Measurements from ENCODE around the gene C1QTNF3. TPM values are rescaled to one million over a fixed set of nuclear protein-coding genes. Genes with fewer than 3 reads are reported as not detected.
A peak's percentile ranks its signal among the peaks of the same experiment; 100 is the strongest.
"Not testable (repeated sequence)": the region's sequence is repeated elsewhere in the genome, so short reads cannot be mapped to it uniquely, and the experiment has no call there.

Gene C1QTNF3
- total RNA-seq, 1 experiment from 2014 or later, result 12.9 TPM

DNA sequence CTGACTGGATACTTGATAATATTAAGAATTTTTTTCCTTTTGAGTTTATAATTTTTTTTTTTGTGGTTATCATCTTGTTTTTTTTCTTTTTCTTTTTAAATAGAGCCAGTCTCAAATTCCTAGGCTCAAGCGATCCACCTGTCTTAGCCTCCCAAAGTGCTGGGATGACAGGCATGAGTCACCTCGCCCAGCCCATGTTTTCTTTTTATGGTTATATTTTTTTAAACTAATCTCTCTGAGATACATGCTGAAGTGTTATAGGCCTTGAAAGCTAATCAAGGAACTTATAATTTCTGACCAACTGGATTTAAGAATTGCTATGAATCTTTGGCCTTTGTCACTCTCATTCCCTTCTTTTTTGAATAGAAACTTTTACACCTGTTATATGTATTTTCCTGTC, 28.4 kb downstream of the C1QTNF3 start:
- no peak overlapping the region for H3K4me2 ChIP-seq (ENCODE audit: low read depth, low read length, poor library complexity, severe bottlenecking)
- no peaks in the 10 kb centered on the region for H3K27me3 ChIP-seq (ENCODE audit: low read length)
- no peaks in the 10 kb centered on the region for H3K36me3 ChIP-seq (ENCODE audit: insufficient read depth, low read length)
- H3K9ac ChIP-seq (ENCODE audit: low read length), result no peak overlapping the region
- no peak overlapping the region for H2AFZ ChIP-seq (ENCODE audit: low read length)
- H3K9me2 ChIP-seq (replicated peaks; ENCODE audit: insufficient read depth, low read length), result no peaks in the 10 kb centered on the region
- no peak overlapping the region for H3K4me3 ChIP-seq (ENCODE audit: low read length)
- no peaks in the 10 kb centered on the region for H3K9me3 ChIP-seq (ENCODE audit: low read length)
- peaks cover 8% of the 10 kb centered on the region for H3K4me1 ChIP-seq (ENCODE audit: low read length)
- DNase-seq, result no peak
- H3K27ac ChIP-seq (ENCODE audit: low read length), result no peak overlapping the region
- no peaks in the 10 kb centered on the region for H4K20me1 ChIP-seq (ENCODE audit: insufficient read depth, low read depth, low read length)
- no peaks in the 10 kb centered on the region for H3K79me2 ChIP-seq (ENCODE audit: low read length)

DNA sequence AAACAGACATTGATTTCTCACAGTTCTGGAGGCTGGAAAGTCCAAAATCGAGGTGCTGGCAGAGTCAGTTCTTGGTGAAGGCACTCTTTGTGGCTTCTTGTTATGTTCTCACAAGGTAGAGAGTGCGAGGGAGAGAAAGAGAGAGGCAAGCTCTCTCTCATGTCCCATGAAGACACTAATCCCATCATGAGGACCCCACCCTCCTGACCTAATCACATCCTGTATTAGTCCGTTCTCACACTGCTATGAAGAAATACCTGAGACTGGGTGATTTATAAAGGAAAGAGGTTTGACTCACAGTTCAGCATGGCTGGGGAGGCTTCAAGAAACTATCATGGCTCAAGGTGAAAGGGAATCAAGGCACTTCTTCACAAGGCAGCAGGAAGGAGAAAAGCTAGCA, 29.5 kb downstream of the C1QTNF3 start:
- Histone ChIP-seq H3K9ac (ENCODE audit: low read length) (no peak overlapping the region), H3K27me3 (ENCODE audit: low read length) (no peaks in the 10 kb centered on the region), H4K20me1 (ENCODE audit: insufficient read depth, low read depth, low read length) (no peaks in the 10 kb centered on the region), H3K9me2 (replicated peaks; ENCODE audit: insufficient read depth, low read length) (no peaks in the 10 kb centered on the region), H3K79me2 (ENCODE audit: low read length) (no peaks in the 10 kb centered on the region), H3K4me1 (ENCODE audit: low read length) (peaks cover 19% of the 10 kb centered on the region), H3K4me3 (ENCODE audit: low read length) (no peak overlapping the region), H2AFZ (ENCODE audit: low read length) (no peak overlapping the region), H3K9me3 (ENCODE audit: low read length) (no peaks in the 10 kb centered on the region), H3K27ac (ENCODE audit: low read length) (no peak overlapping the region), H3K4me2 (ENCODE audit: low read depth, low read length, poor library complexity, severe bottlenecking) (no peak overlapping the region), H3K36me3 (ENCODE audit: insufficient read depth, low read length) (no peaks in the 10 kb centered on the region)
- no peak for DNase-seq

DNA sequence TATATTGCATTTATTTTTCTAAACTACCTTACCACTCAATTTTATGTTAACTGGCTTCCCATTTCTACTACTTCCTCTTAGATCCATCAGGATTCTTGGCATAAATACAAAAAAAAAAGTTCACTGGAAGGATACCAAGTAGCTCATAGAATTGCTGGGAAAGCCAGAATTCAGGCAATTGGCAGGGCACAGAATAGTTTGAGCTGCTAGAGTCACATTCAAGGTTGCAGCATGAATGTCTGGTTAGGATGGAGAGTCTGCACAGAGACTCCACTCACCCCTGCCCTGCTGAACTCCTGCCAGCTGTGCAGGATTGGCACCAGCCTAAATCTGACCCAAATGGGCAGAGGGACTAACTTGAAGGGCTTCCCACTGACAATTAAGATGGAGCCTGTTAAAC, 30.2 kb downstream of the C1QTNF3 start:
- Histone ChIP-seq H3K9me2 (replicated peaks; ENCODE audit: insufficient read depth, low read length) (no peaks in the 10 kb centered on the region), H3K9me3 (ENCODE audit: low read length) (no peaks in the 10 kb centered on the region), H3K4me3 (ENCODE audit: low read length) (no peak overlapping the region), H3K27ac (ENCODE audit: low read length) (no peak overlapping the region), H3K27me3 (ENCODE audit: low read length) (no peaks in the 10 kb centered on the region), H2AFZ (ENCODE audit: low read length) (no peak overlapping the region), H3K4me2 (ENCODE audit: low read depth, low read length, poor library complexity, severe bottlenecking) (no peak overlapping the region), H3K4me1 (ENCODE audit: low read length) (peaks cover 21% of the 10 kb centered on the region), H4K20me1 (ENCODE audit: insufficient read depth, low read depth, low read length) (no peaks in the 10 kb centered on the region), H3K9ac (ENCODE audit: low read length) (no peak overlapping the region), H3K36me3 (ENCODE audit: insufficient read depth, low read length) (no peaks in the 10 kb centered on the region), H3K79me2 (ENCODE audit: low read length) (no peaks in the 10 kb centered on the region)
- DNase-seq, result no peak

DNA sequence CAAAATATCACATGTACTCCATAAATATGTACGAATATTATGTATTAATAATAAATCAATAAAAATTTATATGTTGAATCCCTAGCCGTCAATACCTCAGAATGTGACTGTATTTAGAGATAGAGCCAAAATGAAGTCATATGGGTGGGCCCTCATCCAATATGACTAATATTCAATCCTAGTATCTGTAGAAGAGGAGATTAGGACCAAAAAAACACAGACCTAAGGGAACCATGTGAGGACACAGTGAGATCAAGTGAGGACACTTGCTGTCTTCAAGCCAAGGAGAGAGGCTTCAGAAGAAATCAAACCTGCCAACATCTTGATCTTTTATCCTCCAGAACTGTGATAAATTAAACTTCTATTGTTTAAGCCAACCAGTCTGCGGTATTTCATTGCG, 31.5 kb downstream of the C1QTNF3 start:
- H3K9ac ChIP-seq (ENCODE audit: low read length), result no peak overlapping the region
- H3K9me3 ChIP-seq (ENCODE audit: low read length), result no peaks in the 10 kb centered on the region
- no peak overlapping the region for H3K27ac ChIP-seq (ENCODE audit: low read length)
- H4K20me1 ChIP-seq (ENCODE audit: insufficient read depth, low read depth, low read length), result no peaks in the 10 kb centered on the region
- H3K27me3 ChIP-seq (ENCODE audit: low read length), result no peaks in the 10 kb centered on the region
- H3K4me2 ChIP-seq (ENCODE audit: low read depth, low read length, poor library complexity, severe bottlenecking), result no peak overlapping the region
- no peak for DNase-seq
- H3K4me1 ChIP-seq (ENCODE audit: low read length), result peaks cover 28% of the 10 kb centered on the region
- no peaks in the 10 kb centered on the region for H3K9me2 ChIP-seq (replicated peaks; ENCODE audit: insufficient read depth, low read length)
- no peaks in the 10 kb centered on the region for H3K36me3 ChIP-seq (ENCODE audit: insufficient read depth, low read length)
- H2AFZ ChIP-seq (ENCODE audit: low read length), result no peak overlapping the region
- peaks cover 10% of the 10 kb centered on the region for H3K79me2 ChIP-seq (ENCODE audit: low read length)
- H3K4me3 ChIP-seq (ENCODE audit: low read length), result no peak overlapping the region

DNA sequence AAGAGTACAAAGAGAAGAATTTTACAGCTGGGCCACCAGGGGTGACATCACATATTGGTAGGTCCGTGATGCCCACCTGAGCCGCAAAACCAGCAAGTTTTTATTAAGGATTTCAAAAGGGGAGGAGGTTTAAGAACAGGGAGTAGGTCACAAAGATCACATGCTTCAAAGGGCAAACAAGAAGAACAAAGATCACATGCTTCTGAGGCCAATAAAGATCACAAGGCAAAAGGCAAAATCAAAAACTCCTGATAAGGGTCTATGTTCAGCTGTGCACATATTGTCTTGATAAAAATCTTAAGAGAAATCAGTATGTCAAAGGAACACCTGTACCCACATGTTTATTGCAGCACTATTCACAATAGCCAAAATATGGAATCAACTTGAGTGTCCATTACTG, 32.9 kb downstream of the C1QTNF3 start:
- H3K79me2 ChIP-seq (ENCODE audit: low read length), result peaks cover 17% of the 10 kb centered on the region
- not testable (repeated sequence) for H3K27ac ChIP-seq (ENCODE audit: low read length); H3K4me3 ChIP-seq (ENCODE audit: low read length); H3K9ac ChIP-seq (ENCODE audit: low read length); DNase-seq; H4K20me1 ChIP-seq (ENCODE audit: insufficient read depth, low read depth, low read length); H3K27me3 ChIP-seq (ENCODE audit: low read length); H3K36me3 ChIP-seq (ENCODE audit: insufficient read depth, low read length); H2AFZ ChIP-seq (ENCODE audit: low read length); H3K9me3 ChIP-seq (ENCODE audit: low read length); H3K9me2 ChIP-seq (replicated peaks; ENCODE audit: insufficient read depth, low read length)
- peak overlapping the region; percentile 80 for H3K4me2 ChIP-seq (ENCODE audit: low read depth, low read length, poor library complexity, severe bottlenecking)
- peaks cover 34% of the 10 kb centered on the region for H3K4me1 ChIP-seq (ENCODE audit: low read length)

DNA sequence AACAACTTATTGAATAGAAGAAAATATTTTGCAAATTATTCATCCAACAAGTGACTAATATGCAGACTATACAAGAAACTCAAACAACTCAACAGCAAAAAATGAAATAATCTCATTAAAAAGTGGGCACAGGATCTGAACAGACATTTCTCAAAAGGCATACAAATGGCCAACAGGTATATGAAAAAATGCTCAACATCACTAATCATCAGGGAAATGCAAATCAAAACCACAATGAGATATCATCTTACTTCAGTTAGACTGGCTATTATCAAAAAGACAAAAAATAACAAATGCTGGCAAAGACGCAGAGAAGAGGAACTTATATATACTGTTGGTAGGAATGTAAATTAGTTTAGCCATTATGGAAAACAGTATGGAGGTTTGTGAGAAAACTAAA, 33.4 kb downstream of the C1QTNF3 start:
- Histone ChIP-seq H3K9ac (ENCODE audit: low read length) (no peak overlapping the region), H4K20me1 (ENCODE audit: insufficient read depth, low read depth, low read length) (no peaks in the 10 kb centered on the region)

DNA sequence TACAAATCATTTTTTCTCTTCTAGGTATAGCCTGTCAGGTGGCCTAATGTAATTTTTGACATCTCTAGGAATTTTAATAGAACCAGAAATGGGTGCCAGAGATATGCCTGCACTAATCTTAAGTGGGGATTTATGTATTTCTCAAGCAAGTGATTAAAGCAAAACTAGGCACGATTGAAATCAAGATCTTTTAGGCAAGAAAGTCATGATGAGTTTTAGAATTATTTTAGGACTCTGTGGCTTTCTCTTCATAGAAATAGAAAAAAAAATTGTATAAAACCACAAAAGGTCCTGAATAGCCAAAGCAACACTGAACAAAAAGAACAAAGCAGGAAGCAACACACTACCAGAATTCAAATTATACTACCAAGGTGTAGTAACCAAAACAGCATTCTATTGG, 34.2 kb downstream of the C1QTNF3 start:
- peaks cover 4% of the 10 kb centered on the region; the same call in 1 of the 2 replicates for H3K36me3 ChIP-seq (ENCODE audit: insufficient read depth, low read length)
- peaks cover 17% of the 10 kb centered on the region for H3K79me2 ChIP-seq (ENCODE audit: low read length)
- H3K4me1 ChIP-seq (ENCODE audit: low read length), result peaks cover 34% of the 10 kb centered on the region
- DNase-seq, result peak; percentile 45
- H2AFZ ChIP-seq (ENCODE audit: low read length), result peak overlapping the region; percentile 90; the same call in 1 of the 2 replicates
- no peaks in the 10 kb centered on the region for H3K9me3 ChIP-seq (ENCODE audit: low read length)
- H3K4me3 ChIP-seq (ENCODE audit: low read length), result peak overlapping the region; percentile 76
- peak overlapping the region; percentile 91 for H3K9ac ChIP-seq (ENCODE audit: low read length)
- no peaks in the 10 kb centered on the region for H4K20me1 ChIP-seq (ENCODE audit: insufficient read depth, low read depth, low read length)
- H3K27me3 ChIP-seq (ENCODE audit: low read length), result no peaks in the 10 kb centered on the region
- no peaks in the 10 kb centered on the region for H3K9me2 ChIP-seq (replicated peaks; ENCODE audit: insufficient read depth, low read length)
- peak overlapping the region; percentile 82 for H3K27ac ChIP-seq (ENCODE audit: low read length)
- peak overlapping the region; percentile 80 for H3K4me2 ChIP-seq (ENCODE audit: low read depth, low read length, poor library complexity, severe bottlenecking)

More for the DNA sequence above, 33.4 kb downstream of the C1QTNF3 start:
- Histone ChIP-seq H3K27ac (ENCODE audit: low read length) (peak overlapping the region; percentile 82), H2AFZ (ENCODE audit: low read length) (no peak overlapping the region), H3K79me2 (ENCODE audit: low read length) (peaks cover 17% of the 10 kb centered on the region), H3K36me3 (ENCODE audit: insufficient read depth, low read length) (no peaks in the 10 kb centered on the region), H3K4me1 (ENCODE audit: low read length) (peaks cover 34% of the 10 kb centered on the region), H3K4me2 (ENCODE audit: low read depth, low read length, poor library complexity, severe bottlenecking) (peak overlapping the region; percentile 80), H3K27me3 (ENCODE audit: low read length) (no peaks in the 10 kb centered on the region), H3K9me3 (ENCODE audit: low read length) (no peaks in the 10 kb centered on the region), H3K9me2 (replicated peaks; ENCODE audit: insufficient read depth, low read length) (no peaks in the 10 kb centered on the region), H3K4me3 (ENCODE audit: low read length) (peak overlapping the region; percentile 76)
- peak; percentile 58 for DNase-seq

DNA sequence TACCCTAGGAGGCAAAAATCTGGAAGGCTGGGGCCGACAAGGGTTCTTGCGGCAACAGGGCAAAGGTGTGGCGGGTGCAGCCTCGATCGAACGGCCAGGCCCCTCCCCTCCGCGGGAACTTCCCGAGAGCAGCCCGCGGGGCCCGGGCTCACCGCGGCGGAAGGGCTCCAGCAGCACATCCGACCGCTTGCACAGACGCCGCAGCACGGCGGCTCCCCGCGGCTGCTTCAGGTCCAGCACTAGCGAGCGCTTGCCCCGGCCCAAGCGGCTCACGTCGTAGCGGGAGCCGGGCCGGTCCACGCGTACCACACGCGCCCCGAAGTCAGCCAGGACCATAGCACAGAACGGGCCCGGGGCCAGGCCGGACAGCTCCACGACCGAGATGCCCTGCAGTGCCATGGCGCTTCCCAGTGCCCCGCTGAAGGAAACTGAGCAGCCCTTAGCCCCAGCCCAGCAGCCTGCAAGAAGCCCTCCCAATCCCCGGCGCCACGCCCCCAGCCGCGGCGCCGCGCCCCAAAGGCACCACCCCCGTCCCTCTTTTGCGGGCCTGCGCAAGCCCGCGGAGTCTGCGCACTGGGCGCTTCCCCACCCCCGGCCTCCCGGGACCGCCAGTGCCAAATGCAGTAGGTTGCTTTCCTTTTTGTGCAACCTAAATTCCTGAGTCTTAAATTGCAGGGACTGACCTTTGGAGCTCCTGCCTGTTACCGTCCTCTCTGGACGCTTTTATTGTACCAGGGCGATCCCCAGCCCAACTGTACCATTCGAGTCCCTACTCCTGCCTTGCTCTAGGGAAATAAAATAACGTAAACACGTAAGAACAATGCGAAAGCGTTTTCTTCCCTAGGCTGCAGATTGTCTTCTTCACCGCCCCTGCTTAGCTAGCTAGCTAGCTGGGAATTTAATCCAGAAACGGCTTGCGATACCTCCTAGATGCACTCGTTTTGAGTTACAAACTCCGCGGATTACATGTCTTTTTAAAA, 35.1 kb downstream of the C1QTNF3 start, which contains the start of gene AMACR:
AMACR (minus strand) TSS at position 430 of the 980 bp plus-strand sequence; CDS start at position 399, 31 bp downstream.
- peaks cover 17% of the 10 kb centered on the region for H3K79me2 ChIP-seq (ENCODE audit: low read length)
- H3K36me3 ChIP-seq (ENCODE audit: insufficient read depth, low read length), result peaks cover 7% of the 10 kb centered on the region; the same call in 1 of the 2 replicates
- H2AFZ ChIP-seq (ENCODE audit: low read length), result peak within 1 kb of the TSS; percentile 90; the same call in 1 of the 2 replicates
- peak within 1 kb of the TSS; percentile 80 for H3K4me2 ChIP-seq (ENCODE audit: low read depth, low read length, poor library complexity, severe bottlenecking)
- H3K9ac ChIP-seq (ENCODE audit: low read length), result peak within 1 kb of the TSS; percentile 91
- no peaks in the 10 kb centered on the region for H3K9me2 ChIP-seq (replicated peaks; ENCODE audit: insufficient read depth, low read length)
- H3K4me3 ChIP-seq (ENCODE audit: low read length), result peak within 1 kb of the TSS; percentile 76
- H3K27me3 ChIP-seq (ENCODE audit: low read length), result no peaks in the 10 kb centered on the region
- H3K9me3 ChIP-seq (ENCODE audit: low read length), result no peaks in the 10 kb centered on the region
- no peaks in the 10 kb centered on the region for H4K20me1 ChIP-seq (ENCODE audit: insufficient read depth, low read depth, low read length)
- peak within 1 kb of the TSS; percentile 82 for H3K27ac ChIP-seq (ENCODE audit: low read length)
- DNase-seq, result peak; percentile 96
- H3K4me1 ChIP-seq (ENCODE audit: low read length), result peaks cover 34% of the 10 kb centered on the region

All from Karpas-422 (cell line).